ENCODE measurements around the gene SRP9.
"Not testable (repeated sequence)": the region's sequence is repeated elsewhere in the genome, so short reads cannot be mapped to it uniquely, and the experiment has no call there.

The SRP9 gene

GRCh38 chr1:225757927-225758656, 19.5 kb upstream of the SRP9 start:
- DNase-seq = no peak

GRCh38 chr1:225759972-225760371, 17.7 kb upstream of the SRP9 start:
- DNase-seq = not testable (repeated sequence)

GRCh38 chr1:225760531-225760930, 17.1 kb upstream of the SRP9 start:
- no peak for DNase-seq

- not testable (repeated sequence) for DNase-seq
Measured at GRCh38 chr1:225761395-225761794, 16.2 kb upstream of the SRP9 start.

GRCh38 chr1:225762002-225762441, 15.6 kb upstream of the SRP9 start:
- DNase-seq = no peak

- DNase-seq = no peak
Measured at GRCh38 chr1:225762444-225762843, 15.2 kb upstream of the SRP9 start.

- no peak for DNase-seq
Measured at GRCh38 chr1:225763716-225764548, 13.7 kb upstream of the SRP9 start.

GRCh38 chr1:225765982-225766674, 11.5 kb upstream of the SRP9 start:
- no peak for DNase-seq

- no peak for DNase-seq
Measured at GRCh38 chr1:225766967-225767633, 10.5 kb upstream of the SRP9 start.

- no peak for DNase-seq
Measured at GRCh38 chr1:225767634-225768540, 9.7 kb upstream of the SRP9 start.

- DNase-seq = no peak
Measured at GRCh38 chr1:225768662-225769426, 8.8 kb upstream of the SRP9 start.

GRCh38 chr1:225769687-225770086, 7.9 kb upstream of the SRP9 start:
- DNase-seq = no peak

GRCh38 chr1:225770561-225771248, 6.9 kb upstream of the SRP9 start:
- no peak for DNase-seq

GRCh38 chr1:225771661-225772322, 5.8 kb upstream of the SRP9 start:
- no peak for DNase-seq

- no peak for DNase-seq
Measured at GRCh38 chr1:225772323-225772768, 5.3 kb upstream of the SRP9 start.

- no peak for DNase-seq
Measured at GRCh38 chr1:225772848-225773247, 4.8 kb upstream of the SRP9 start.

GRCh38 chr1:225774281-225775147, 3.1 kb upstream of the SRP9 start:
- no peak for DNase-seq

GRCh38 chr1:225776294-225776693, 1.3 kb upstream of the SRP9 start:
- DNase-seq = no peak
